Adrenal gland (tissue), 5 donors: ENCODE data around the gene RNU6-7.

Experiments
- CTCF ChIP-seq, 6 experiments: fragments of 450-650 bp in 4 of 6; fragments of 200-600 bp in 2 of 6; sonication (generic) in 1 of 6; IDR thresholded peaks; 1 replicate in 5 of 6; 2 replicates in 1 of 6; pipeline versions ENCODE4 v1.5.1 to v1.8.0; 2016 to 2021; ENCODE audit warnings: antibody characterized with exemption in 6 of 6, mild to moderate bottlenecking in 2 of 6, moderate library complexity in 1 of 6
- POLR2A ChIP-seq, 2 donors: fragments of 450-650 bp; IDR thresholded peaks; one replicate each; pipeline ENCODE4 v1.6.1; 2017; ENCODE audit warnings: antibody characterized with exemption in 2 of 2, mild to moderate bottlenecking in 2 of 2, moderate library complexity in 1 of 2
- donor health status: DM: no; HTN: no; CAD: no.

DNA sequence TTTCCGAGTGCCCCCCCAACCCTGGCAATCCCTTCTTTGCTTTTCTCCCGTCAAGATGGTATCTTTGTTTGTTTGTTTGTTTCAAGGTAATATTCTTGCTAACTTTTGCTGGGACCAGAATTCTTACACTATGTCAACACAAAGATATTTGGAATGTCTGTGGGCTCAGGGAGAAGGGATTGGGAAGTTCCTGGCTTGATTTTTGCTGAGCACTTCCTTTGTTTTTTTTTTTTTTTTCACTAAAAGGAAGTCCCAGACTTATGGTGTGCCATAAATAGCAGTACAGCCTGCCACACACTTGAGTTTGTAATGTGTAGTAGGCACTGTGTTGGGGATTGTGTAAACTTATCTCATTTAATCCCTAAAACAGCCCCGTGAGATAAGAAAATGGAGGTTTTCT lies 11.2 kb upstream of the RNU6-7 start:
- TF ChIP-seq CTCF (IDR thresholded peaks at IDR 0.05) (no peak), POLR2A (IDR thresholded peaks at IDR 0.05) (no peak)
